GM12865 (cell line): ENCODE data around the gene RAB25.

ENCODE experiments used
- DNase-seq: peaks from one replicate; pipeline ENCODE4 v3.0.0; 2010; ENCODE audit warnings: low read depth
- H3K4me3 ChIP-seq: 2 replicates; pipeline ENCODE4 v1.5.1; 2011; ENCODE audit warnings: mild to moderate bottlenecking, low read depth, low read length, control low read depth
- CTCF ChIP-seq: IDR thresholded peaks from 2 replicates; pipeline ENCODE4 v1.5.1; 2011; ENCODE audit warnings: low read length, control low read depth, low read depth, inconsistent platforms; ENCODE audit not compliant: insufficient read depth; ENCODE audit errors: missing control alignments

RAB25 gene

DNA sequence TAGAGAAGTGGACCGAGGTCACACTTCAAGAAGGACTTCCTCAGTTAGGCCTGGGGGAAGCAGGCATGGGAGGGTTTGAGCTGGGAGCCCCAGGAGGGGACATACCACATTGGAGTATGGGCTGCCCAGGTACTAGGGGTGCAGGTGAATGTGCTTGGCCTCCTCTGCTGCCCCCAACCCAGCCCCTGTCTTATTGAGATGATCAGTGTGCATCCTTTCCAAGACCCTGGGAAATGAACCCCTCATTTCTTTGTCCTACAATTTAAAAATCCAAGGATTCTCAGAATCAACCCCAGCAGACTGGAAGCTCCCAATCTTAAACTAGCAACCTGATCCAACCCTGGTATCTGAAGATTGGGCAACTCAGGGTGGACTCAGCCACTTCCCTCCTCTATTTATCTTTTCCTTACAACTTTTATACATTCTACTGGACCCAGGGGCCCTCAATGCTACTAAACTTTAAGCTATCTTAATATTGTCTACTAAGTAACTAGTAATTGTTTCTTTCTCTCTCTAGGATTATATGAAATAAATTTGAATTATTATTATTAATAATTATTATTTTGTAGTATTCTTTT, 12.2 kb downstream of the RAB25 start:
- DNase-seq, result no peak
- H3K4me3 ChIP-seq, result no peak overlapping the region
- no peak for TF ChIP-seq CTCF

DNA sequence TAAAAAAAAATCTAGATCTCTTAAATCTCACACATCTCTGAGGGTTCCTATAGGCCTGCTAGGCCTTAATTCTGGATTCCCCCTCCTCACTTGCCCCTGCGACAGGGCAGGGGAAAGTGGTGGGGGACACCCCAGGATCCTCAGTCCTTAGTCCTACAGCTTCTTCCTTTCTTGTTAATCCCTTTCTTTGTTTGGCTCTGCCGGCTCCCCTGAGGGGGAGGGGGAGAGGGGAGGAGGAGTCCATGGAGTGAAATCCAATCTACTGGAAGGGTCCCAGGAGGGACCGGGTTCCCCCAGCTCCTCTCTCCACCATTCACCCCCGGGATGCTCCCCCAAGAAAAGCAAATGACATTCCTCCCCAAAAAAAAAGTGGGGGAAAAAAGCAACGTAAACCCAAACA, 12.8 kb downstream of the RAB25 start:
- no peak for TF ChIP-seq CTCF
- H3K4me3 ChIP-seq, result no peak overlapping the region
- no peak for DNase-seq

GRCh38 chr1:156074661-156075060, 13.7 kb downstream of the RAB25 start:
- DNase-seq, result no peak
- TF ChIP-seq CTCF, result no peak

GRCh38 chr1:156075162-156075561, 14.2 kb downstream of the RAB25 start:
- no peak overlapping the region for H3K4me3 ChIP-seq
- TF ChIP-seq CTCF, result no peak
- no peak for DNase-seq

More at GRCh38 chr1:156074661-156075060, 13.7 kb downstream of the RAB25 start:
- no peak overlapping the region for H3K4me3 ChIP-seq

- peak overlapping the region; percentile 74 for H3K4me3 ChIP-seq
- DNase-seq, result no peak
- no peak for TF ChIP-seq CTCF
Observed at GRCh38 chr1:156075775-156076204, 14.8 kb downstream of the RAB25 start.

- TF ChIP-seq CTCF, result no peak
- peak overlapping the region; percentile 74 for H3K4me3 ChIP-seq
- DNase-seq, result peak; percentile 78
Observed at GRCh38 chr1:156076609-156077429, 15.9 kb downstream of the RAB25 start.

DNA sequence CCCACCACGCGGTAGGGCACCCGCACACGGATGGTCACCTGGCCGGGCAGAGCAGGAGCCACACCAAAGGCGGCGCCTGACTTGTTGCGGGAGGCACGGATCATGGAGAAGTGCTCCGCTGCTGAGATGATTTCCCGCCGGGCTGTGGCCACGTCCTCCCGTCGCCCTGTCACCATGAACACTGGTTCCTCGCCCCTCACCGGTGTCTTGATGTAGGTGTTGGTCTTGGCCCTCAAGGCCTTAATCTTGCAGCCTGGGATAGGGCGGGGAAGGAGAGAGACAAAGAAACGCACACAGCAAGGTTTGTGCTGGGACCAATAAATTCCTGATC, 16.4 kb downstream of the RAB25 start:
- no peak for TF ChIP-seq CTCF
- H3K4me3 ChIP-seq, result no peak overlapping the region
- no peak for DNase-seq
